H9 (cell line): Measurements from ENCODE around the gene SLC2A4RG. TPM values are rescaled to one million over a fixed set of nuclear protein-coding genes. Genes with fewer than 3 reads are reported as not detected.

Experiments
- DNase-seq: peaks from one replicate; pipeline ENCODE4 v3.0.0-alpha.2; 2017
- H2AFZ ChIP-seq: one replicate; pipeline ENCODE4 v1.6.1; 2013; ENCODE audit warnings: mild to moderate bottlenecking, low read length, control low read depth, moderate library complexity
- H2AK5ac ChIP-seq: 2 replicates; pipeline ENCODE4 v1.6.1; 2013; ENCODE audit warnings: low read length, control low read depth, mixed read lengths; ENCODE audit not compliant: insufficient read length
- H2BK120ac ChIP-seq: one replicate; pipeline ENCODE4 v1.6.1; 2013; ENCODE audit warnings: low read depth, mild to moderate bottlenecking, low read length, control low read depth, inconsistent platforms; ENCODE audit not compliant: poor library complexity, severe bottlenecking
- H2BK12ac ChIP-seq: 2 replicates; pipeline ENCODE4 v1.6.1; 2013; ENCODE audit warnings: low read length, control low read depth, mixed read lengths, low read depth; ENCODE audit not compliant: insufficient read length
- H2BK15ac ChIP-seq: 2 replicates; pipeline ENCODE4 v1.6.1; 2013; ENCODE audit warnings: low read depth, low read length, control low read depth
- H2BK20ac ChIP-seq: one replicate; pipeline ENCODE4 v1.6.1; 2013; ENCODE audit warnings: low read depth, mild to moderate bottlenecking, low read length, control low read depth, inconsistent platforms; ENCODE audit not compliant: poor library complexity, severe bottlenecking
- H2BK5ac ChIP-seq: 2 replicates; pipeline ENCODE4 v1.6.1; 2013; ENCODE audit warnings: low read length, control low read depth, mixed read lengths; ENCODE audit not compliant: insufficient read length
- H3K14ac ChIP-seq: 2 replicates; pipeline ENCODE4 v1.6.1; 2013; ENCODE audit warnings: low read length, control low read depth; ENCODE audit not compliant: insufficient read depth
- H3K18ac ChIP-seq: 2 replicates; pipeline ENCODE4 v1.6.1; 2013; ENCODE audit warnings: low read depth, mild to moderate bottlenecking, mixed read lengths, low read length, control low read depth; ENCODE audit not compliant: insufficient read length
- H3K23ac ChIP-seq: 2 replicates; pipeline ENCODE4 v1.6.1; 2013; ENCODE audit warnings: low read length, control low read depth, mixed read lengths, low read depth; ENCODE audit not compliant: insufficient read length
- H3K23me2 ChIP-seq: 2 replicates; pipeline ENCODE4 v1.6.1; 2013; ENCODE audit warnings: low read depth, mild to moderate bottlenecking, mixed read lengths, low read length, control low read depth; ENCODE audit not compliant: insufficient read length, poor library complexity, severe bottlenecking
- H3K27ac ChIP-seq: 2 replicates; pipeline ENCODE4 v1.5.1; 2013; ENCODE audit warnings: low read length, control low read depth, mixed read lengths, low read depth; ENCODE audit not compliant: insufficient read length
- H3K27me3 ChIP-seq: 2 replicates; pipeline ENCODE4 v1.6.1; 2013; ENCODE audit warnings: low read length, control low read depth, inconsistent platforms; ENCODE audit not compliant: insufficient read depth
- H3K4ac ChIP-seq: 2 replicates; pipeline ENCODE4 v1.6.1; 2013; ENCODE audit warnings: low read depth, mild to moderate bottlenecking, control low read depth, inconsistent platforms, low read length, moderate library complexity
- H3K4me1 ChIP-seq: 2 replicates; pipeline ENCODE4 v1.6.1; 2013; ENCODE audit warnings: low read length, control low read depth, inconsistent platforms; ENCODE audit not compliant: insufficient read depth
- H3K4me2 ChIP-seq: 2 replicates; pipeline ENCODE4 v1.6.1; 2013; ENCODE audit warnings: low read length, control low read depth, mixed read lengths; ENCODE audit not compliant: insufficient read length, insufficient read depth
- H3K56ac ChIP-seq: 2 replicates; pipeline ENCODE4 v1.6.1; 2013; ENCODE audit warnings: low read depth, mild to moderate bottlenecking, mixed read lengths, low read length, control low read depth; ENCODE audit not compliant: insufficient read length
- H3K79me1 ChIP-seq: 2 replicates; pipeline ENCODE4 v1.6.1; 2013; ENCODE audit warnings: low read depth, mild to moderate bottlenecking, moderate library complexity, low read length, control low read depth, inconsistent platforms; ENCODE audit not compliant: insufficient read depth, poor library complexity, severe bottlenecking
- H3K79me2 ChIP-seq: 2 replicates; pipeline ENCODE4 v1.6.1; 2013; ENCODE audit warnings: low read length, control low read depth, inconsistent platforms; ENCODE audit not compliant: insufficient read depth
- H3K9ac ChIP-seq: 2 replicates; pipeline ENCODE4 v1.6.1; 2013; ENCODE audit warnings: low read length, control low read depth, mixed read lengths; ENCODE audit not compliant: insufficient read length; ENCODE audit errors: extremely low read depth
- H3K9me3 ChIP-seq: one replicate; pipeline ENCODE4 v1.6.1; 2013; ENCODE audit warnings: low read depth, low read length, inconsistent platforms; ENCODE audit not compliant: control insufficient read depth
- H3T11ph ChIP-seq: one replicate; pipeline ENCODE4 v1.6.1; 2013; ENCODE audit warnings: mild to moderate bottlenecking, low read length, control low read depth, inconsistent platforms
- H4K20me1 ChIP-seq: one replicate; pipeline ENCODE4 v1.6.1; 2013; ENCODE audit not compliant: control insufficient read depth, insufficient read length, insufficient read depth
- H4K5ac ChIP-seq: 2 replicates; pipeline ENCODE4 v1.6.1; 2013; ENCODE audit warnings: low read depth, mild to moderate bottlenecking, mixed read lengths, low read length, control low read depth; ENCODE audit not compliant: insufficient read length
- H4K8ac ChIP-seq: replicated peaks from 2 replicates; pipeline ENCODE4 v1.6.1; 2013; ENCODE audit warnings: low read length, control low read depth, mixed read lengths, low read depth; ENCODE audit not compliant: insufficient read length
- H4K91ac ChIP-seq: 2 replicates; pipeline ENCODE4 v1.6.1; 2013; ENCODE audit warnings: low read depth, mild to moderate bottlenecking, moderate library complexity, mixed read lengths, low read length, control low read depth; ENCODE audit not compliant: insufficient read length
- H3K27ac Mint-ChIP-seq, 3 experiments: 2 replicates in 2 of 3; 3 replicates in 1 of 3; pipeline ENCODE4 v1.8.0; 2020 to 2021; ENCODE audit warnings: mixed read lengths in 3 of 3, mild to moderate bottlenecking in 1 of 3, moderate library complexity in 1 of 3
- H3K27me3 Mint-ChIP-seq: 2 replicates; pipeline ENCODE4 v1.8.0; 2021; ENCODE audit warnings: low read depth, mild to moderate bottlenecking, moderate library complexity, mixed read lengths
- H3K36me3 Mint-ChIP-seq, 3 experiments: 2 replicates in 2 of 3; 3 replicates in 1 of 3; pipeline ENCODE4 v1.8.0; 2020 to 2021; ENCODE audit warnings: low read depth in 3 of 3, mixed read lengths in 3 of 3; ENCODE audit not compliant: insufficient read depth in 1 of 3
- H3K4me1 Mint-ChIP-seq, 2 experiments: 2 replicates each; pipeline ENCODE4 v1.8.0; 2020; ENCODE audit warnings: mixed read lengths in 2 of 2
- H3K4me3 Mint-ChIP-seq, 2 experiments: 2 replicates in 1 of 2; 3 replicates in 1 of 2; pipeline ENCODE4 v1.8.0; 2020 to 2021; ENCODE audit warnings: mild to moderate bottlenecking in 2 of 2, mixed read lengths in 2 of 2, moderate library complexity in 1 of 2
- H3K9me3 Mint-ChIP-seq, 2 experiments: 2 replicates in 1 of 2; 3 replicates in 1 of 2; pipeline ENCODE4 v1.8.0; 2020; ENCODE audit warnings: mild to moderate bottlenecking in 2 of 2, mixed read lengths in 2 of 2, moderate library complexity in 1 of 2
- CTCF ChIP-seq: fragments of 200-600 bp; sonication (generic); conservative IDR thresholded peaks from 3 replicates; pipeline ENCODE4 v1.8.0; 2021; ENCODE audit warnings: antibody characterized with exemption, mild to moderate bottlenecking
- WGBS: extraction: QIAGEN DNeasy Blood & Tissue Kit; methylation state at CpG from one replicate; pipeline ENCODE4 v1.1.7; 2013; ENCODE audit warnings: missing lambda C conversion rate, low lambda C conversion rate, mixed read lengths; ENCODE audit not compliant: insufficient read length; ENCODE audit errors: extremely low coverage; 5-methylcytosine and 5-hydroxymethylcytosine counted together
- total RNA-seq: library from RNA; stranded (reverse); gene quantifications from 2 replicates; pipeline ENCODE4 v1.2.1, GENCODE V29; 2021

Gene SLC2A4RG
- total RNA-seq, 1 experiment from 2014 or later = 43.9 TPM

GRCh38 chr20:63778034-63778752 lies 38.6 kb downstream of the SLC2A4RG start:
- TF ChIP-seq CTCF = no peak
- peaks cover 7% of the 10 kb centered on the region for H3K23me2 ChIP-seq
- peaks cover 2% of the 10 kb centered on the region for H3K79me1 ChIP-seq
- H4K8ac ChIP-seq = no peak overlapping the region
- H3K23ac ChIP-seq = no peak overlapping the region
- Mint-ChIP-seq H3K27me3 (no peaks in the 10 kb centered on the region; the same call in 1 of the 2 replicates), H3K4me1 (peaks cover 23 to 24% of the 10 kb centered on the region in 2 experiments), H3K27ac (peak overlapping the region in 1 of 3 experiments; percentile 30; a peak in 2 of 7 replicates), H3K36me3 (peaks cover 3 to 16% (median 16%) of the 10 kb centered on the region in 3 experiments; a peak in 6 of 7 replicates), H3K4me3 (no peak overlapping the region), H3K9me3 (no peaks in the 10 kb centered on the region; a peak in 2 of 5 replicates)
- H4K5ac ChIP-seq = no peak overlapping the region
- no peaks in the 10 kb centered on the region for H3K4me1 ChIP-seq
- no peak overlapping the region for H3K56ac ChIP-seq
- H2BK20ac ChIP-seq = no peak overlapping the region
- no peak overlapping the region for H2BK15ac ChIP-seq
- no peak overlapping the region for H2BK120ac ChIP-seq
- H3K18ac ChIP-seq = no peak overlapping the region
- WGBS = no CpG with 5 or more reads among the region's 19 CpGs
- peaks cover 2% of the 10 kb centered on the region; the same call in 1 of the 2 replicates for H3K79me2 ChIP-seq
- no peak overlapping the region for H2AK5ac ChIP-seq
- no peaks in the 10 kb centered on the region for H3K27me3 ChIP-seq
- H4K20me1 ChIP-seq = no peaks in the 10 kb centered on the region
- no peak overlapping the region for H2BK5ac ChIP-seq
- no peak overlapping the region for H3T11ph ChIP-seq
- H2BK12ac ChIP-seq = no peak overlapping the region
- no peak overlapping the region for H4K91ac ChIP-seq
- H2AFZ ChIP-seq = no peak overlapping the region
- no peak overlapping the region for H3K27ac ChIP-seq
- H3K9ac ChIP-seq = no peak overlapping the region
- H3K4ac ChIP-seq = no peak overlapping the region
- DNase-seq = no peak
- H3K14ac ChIP-seq = no peak overlapping the region
- H3K4me2 ChIP-seq = no peak overlapping the region
- no peaks in the 10 kb centered on the region for H3K9me3 ChIP-seq
